IPS-15b (cell line): ENCODE data around the gene CACNG5.

ENCODE experiments used
- H3K27me3 ChIP-seq: one replicate; pipeline ENCODE4 v1.6.1; 2013; ENCODE audit warnings: low read length; ENCODE audit not compliant: control insufficient read depth, insufficient read depth
- H3K36me3 ChIP-seq: one replicate; pipeline ENCODE4 v1.6.1; 2013; ENCODE audit warnings: low read length; ENCODE audit not compliant: control insufficient read depth, insufficient read depth
- H3K4me1 ChIP-seq: one replicate; pipeline ENCODE4 v1.6.1; 2013; ENCODE audit warnings: mild to moderate bottlenecking, low read length; ENCODE audit not compliant: control insufficient read depth, insufficient read depth
- H3K4me3 ChIP-seq: one replicate; pipeline ENCODE4 v1.5.1; 2013; ENCODE audit warnings: low read depth, low read length
- H3K9ac ChIP-seq: one replicate; pipeline ENCODE4 v1.6.1; 2013; ENCODE audit warnings: low read depth, mild to moderate bottlenecking, low read length
- H3K9me3 ChIP-seq: one replicate; pipeline ENCODE4 v1.6.1; 2013; ENCODE audit warnings: mild to moderate bottlenecking, low read length; ENCODE audit not compliant: control insufficient read depth, insufficient read depth

Gene CACNG5

DNA sequence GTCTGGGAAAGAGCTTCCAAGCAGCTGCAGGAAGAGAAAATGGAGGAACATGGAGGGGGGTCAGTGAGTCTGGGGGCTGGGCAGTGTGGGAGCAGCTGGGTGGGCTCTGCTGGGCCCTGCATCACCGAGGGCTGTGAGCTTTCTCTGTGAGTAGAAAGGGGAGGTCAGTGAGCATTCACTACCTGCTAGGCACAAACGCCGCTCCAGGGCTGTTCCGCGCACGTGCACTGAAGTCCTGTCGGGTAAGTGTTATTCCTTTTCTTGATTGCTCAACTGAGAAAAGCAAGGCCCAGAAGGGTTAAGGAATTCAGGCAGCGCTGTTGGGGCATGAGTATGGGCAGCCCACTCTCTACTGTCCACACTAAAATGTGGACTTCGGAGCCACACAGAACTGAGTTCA, 4.7 kb downstream of the CACNG5 start:
- Histone ChIP-seq H3K27me3 (peaks cover 19% of the 10 kb centered on the region), H3K4me3 (no peak overlapping the region), H3K4me1 (no peaks in the 10 kb centered on the region), H3K36me3 (no peaks in the 10 kb centered on the region), H3K9me3 (no peaks in the 10 kb centered on the region), H3K9ac (no peak overlapping the region)

DNA sequence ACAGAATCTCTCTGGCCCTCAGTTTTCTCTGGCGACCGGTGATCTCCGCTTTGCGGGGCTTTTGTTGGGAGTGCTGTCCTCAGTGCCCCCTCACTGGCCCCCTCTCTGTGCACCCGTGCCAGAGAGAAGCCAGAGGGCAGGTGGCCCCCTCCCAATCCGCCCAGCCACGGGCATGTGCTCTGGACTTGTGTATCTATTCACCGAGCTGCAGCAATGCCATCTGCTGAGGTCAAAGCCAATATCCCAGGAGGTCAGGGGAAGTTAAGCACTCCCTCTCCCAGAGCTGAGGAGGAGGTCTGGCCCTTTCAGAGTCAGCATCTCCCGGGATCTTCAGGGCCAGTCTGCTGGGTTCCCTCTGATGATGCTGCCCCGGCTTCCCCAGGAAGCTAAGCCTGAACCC, 5.1 kb downstream of the CACNG5 start:
- Histone ChIP-seq H3K9ac (no peak overlapping the region), H3K36me3 (no peaks in the 10 kb centered on the region), H3K4me3 (no peak overlapping the region), H3K27me3 (peaks cover 18% of the 10 kb centered on the region), H3K9me3 (no peaks in the 10 kb centered on the region), H3K4me1 (no peaks in the 10 kb centered on the region)

DNA sequence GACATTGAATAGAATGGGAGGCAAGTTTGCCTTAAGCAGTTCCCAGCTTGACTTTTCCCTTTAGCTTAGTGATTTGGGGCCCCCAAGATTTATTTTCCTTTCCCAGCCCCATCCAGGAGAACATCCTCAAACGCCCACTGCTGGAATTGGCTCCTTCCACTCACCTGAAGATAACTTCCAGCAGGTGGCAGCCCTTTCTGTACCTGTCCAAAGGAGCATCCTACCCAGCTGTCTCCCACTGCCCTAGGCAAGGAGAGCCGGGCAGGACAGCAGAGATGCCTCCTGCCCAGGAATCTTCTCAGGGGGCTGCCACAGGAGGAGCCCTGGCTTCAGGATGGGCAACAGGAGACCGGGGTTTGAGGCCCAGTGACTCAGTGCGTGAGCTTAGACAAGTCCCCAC, 6.4 kb downstream of the CACNG5 start:
- Histone ChIP-seq H3K9ac (no peak overlapping the region), H3K4me1 (no peaks in the 10 kb centered on the region), H3K9me3 (no peaks in the 10 kb centered on the region), H3K27me3 (peaks cover 5% of the 10 kb centered on the region), H3K36me3 (no peaks in the 10 kb centered on the region), H3K4me3 (no peak overlapping the region)

DNA sequence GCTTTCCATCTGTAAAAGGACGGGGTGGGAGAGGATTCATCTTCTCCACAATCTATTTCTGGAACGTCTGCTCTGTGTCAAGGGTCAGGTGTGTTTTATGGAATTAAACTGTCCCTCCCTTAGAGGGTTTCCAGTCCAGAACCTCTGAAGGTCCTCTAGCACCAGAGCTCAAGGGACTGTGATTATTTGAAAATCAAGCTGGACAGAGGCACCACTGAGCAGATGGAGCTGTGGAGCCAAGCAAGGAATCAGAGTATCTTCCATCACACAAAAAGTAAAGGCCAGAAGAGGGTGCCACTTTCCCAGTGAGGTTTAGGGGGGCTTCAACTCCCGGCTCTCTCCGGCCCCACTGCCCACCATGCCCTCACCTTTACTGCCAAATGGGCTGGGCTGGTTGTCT, 6.8 kb downstream of the CACNG5 start:
- H3K4me1 ChIP-seq: no peaks in the 10 kb centered on the region
- peaks cover 3% of the 10 kb centered on the region for H3K27me3 ChIP-seq
- H3K9me3 ChIP-seq: no peaks in the 10 kb centered on the region
- H3K9ac ChIP-seq: no peak overlapping the region
- H3K36me3 ChIP-seq: no peaks in the 10 kb centered on the region
- H3K4me3 ChIP-seq: no peak overlapping the region

DNA sequence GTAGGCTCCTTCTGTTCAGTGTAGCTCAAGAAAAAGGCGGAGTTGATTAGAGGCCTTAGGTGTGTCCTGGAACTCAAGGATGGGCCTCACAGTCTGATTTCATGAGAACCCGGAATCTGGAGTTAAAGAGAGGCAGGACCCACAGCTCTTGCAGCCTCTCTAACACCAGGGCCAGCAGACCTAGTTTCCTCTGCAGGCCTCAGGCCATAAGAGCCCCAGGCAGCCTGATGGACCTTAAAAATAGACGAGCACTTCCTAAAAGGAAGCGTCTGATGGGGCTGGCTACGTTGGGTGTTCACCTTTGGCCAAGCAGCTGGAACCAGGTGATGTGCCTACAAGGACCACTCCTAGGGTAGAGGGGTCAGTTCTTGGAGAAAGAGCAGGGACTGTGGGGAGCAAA, 7.6 kb downstream of the CACNG5 start:
- no peaks in the 10 kb centered on the region for H3K4me1 ChIP-seq
- H3K9me3 ChIP-seq: no peaks in the 10 kb centered on the region
- H3K9ac ChIP-seq: no peak overlapping the region
- H3K36me3 ChIP-seq: no peaks in the 10 kb centered on the region
- H3K4me3 ChIP-seq: no peak overlapping the region
- H3K27me3 ChIP-seq: no peaks in the 10 kb centered on the region

DNA sequence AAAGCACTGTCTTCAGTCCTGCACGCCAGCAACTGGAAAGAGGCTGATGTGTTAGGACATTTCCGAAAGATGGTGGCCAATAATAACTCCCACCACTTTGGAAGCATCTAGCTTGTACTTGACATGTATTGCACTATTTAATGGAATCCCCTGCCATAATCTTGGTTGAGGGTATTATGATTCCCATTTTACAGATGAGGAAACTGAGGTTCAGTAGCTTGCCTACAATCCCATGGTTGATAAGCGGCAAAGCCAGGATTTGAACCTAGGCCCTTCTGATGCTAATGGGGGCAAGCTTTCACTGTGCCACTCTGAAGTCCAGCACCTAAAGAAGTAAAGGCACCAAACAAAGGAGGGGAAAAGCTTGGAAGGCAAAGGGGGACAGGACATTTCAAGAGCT, 8.0 kb downstream of the CACNG5 start:
- no peaks in the 10 kb centered on the region for H3K9me3 ChIP-seq
- H3K36me3 ChIP-seq: no peaks in the 10 kb centered on the region
- H3K4me3 ChIP-seq: no peak overlapping the region
- H3K27me3 ChIP-seq: no peaks in the 10 kb centered on the region
- H3K4me1 ChIP-seq: no peaks in the 10 kb centered on the region
- H3K9ac ChIP-seq: no peak overlapping the region

DNA sequence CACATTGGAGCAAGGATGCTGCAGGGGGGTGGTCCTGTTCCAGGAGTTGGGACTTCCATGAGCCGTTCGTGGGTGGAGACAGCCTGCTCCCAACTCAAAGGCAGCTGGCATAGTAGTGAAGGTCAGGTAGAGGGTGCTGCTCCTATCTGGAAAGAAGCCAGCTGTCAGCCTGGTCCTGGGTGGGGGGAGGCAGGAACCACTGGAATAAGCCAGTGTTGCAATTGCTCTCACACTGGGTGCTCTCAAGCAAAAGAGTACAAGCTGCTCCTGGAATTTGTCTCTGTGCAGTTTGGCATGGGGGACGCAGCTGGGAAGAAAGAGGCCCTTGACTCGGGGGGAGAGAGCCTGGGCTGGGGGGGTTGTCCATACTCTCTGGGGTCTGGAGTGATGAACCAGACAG, 8.7 kb downstream of the CACNG5 start:
- H3K4me3 ChIP-seq: no peak overlapping the region

DNA sequence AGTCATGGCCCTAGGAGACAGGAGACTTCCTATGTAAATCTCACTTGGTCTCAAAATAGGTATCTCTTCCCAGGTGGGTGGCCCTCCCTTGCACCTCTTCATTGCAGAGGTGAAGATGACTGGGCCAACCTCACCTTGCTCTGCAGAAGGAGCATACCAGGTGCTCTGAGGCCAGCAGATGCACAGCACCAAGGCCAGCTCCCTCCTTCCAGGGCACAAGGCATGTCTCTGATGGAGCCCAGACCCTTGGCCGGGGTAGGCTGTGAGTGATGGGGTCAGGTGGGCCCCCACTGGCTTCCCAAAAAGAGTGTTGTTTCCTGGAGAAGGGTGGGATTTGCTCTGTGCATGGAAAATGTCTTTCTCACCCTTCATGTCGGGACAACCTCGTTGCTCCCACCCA, 12.8 kb downstream of the CACNG5 start:
- no peak overlapping the region for H3K4me3 ChIP-seq
- H3K27me3 ChIP-seq: no peaks in the 10 kb centered on the region
- no peaks in the 10 kb centered on the region for H3K36me3 ChIP-seq
- no peak overlapping the region for H3K9ac ChIP-seq
- H3K4me1 ChIP-seq: no peaks in the 10 kb centered on the region
- no peaks in the 10 kb centered on the region for H3K9me3 ChIP-seq

More for the DNA sequence above, 8.7 kb downstream of the CACNG5 start:
- Histone ChIP-seq H3K4me1 (no peaks in the 10 kb centered on the region), H3K27me3 (no peaks in the 10 kb centered on the region), H3K9me3 (no peaks in the 10 kb centered on the region), H3K9ac (no peak overlapping the region), H3K36me3 (no peaks in the 10 kb centered on the region)

DNA sequence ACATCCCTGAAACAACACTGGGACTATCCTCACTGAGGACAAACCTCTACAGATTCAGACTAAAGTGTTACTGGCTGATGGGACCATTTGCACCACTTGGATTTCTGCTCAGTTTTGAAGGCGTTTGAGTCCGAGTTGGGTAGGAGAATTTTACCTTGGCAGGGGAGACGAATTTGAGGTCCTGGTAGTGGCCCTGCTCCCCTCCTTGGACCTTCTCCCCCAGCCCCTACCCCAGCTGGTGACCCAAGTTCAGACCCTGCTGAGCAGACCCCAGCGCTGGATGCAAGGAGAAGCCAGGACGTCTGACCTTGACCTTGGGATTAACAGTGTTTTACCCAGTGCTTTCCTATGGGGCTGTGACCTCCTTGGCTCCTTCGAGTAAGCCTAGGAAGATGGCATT, 13.6 kb downstream of the CACNG5 start:
- Histone ChIP-seq H3K27me3 (no peaks in the 10 kb centered on the region), H3K9me3 (no peaks in the 10 kb centered on the region), H3K4me1 (no peaks in the 10 kb centered on the region)

DNA sequence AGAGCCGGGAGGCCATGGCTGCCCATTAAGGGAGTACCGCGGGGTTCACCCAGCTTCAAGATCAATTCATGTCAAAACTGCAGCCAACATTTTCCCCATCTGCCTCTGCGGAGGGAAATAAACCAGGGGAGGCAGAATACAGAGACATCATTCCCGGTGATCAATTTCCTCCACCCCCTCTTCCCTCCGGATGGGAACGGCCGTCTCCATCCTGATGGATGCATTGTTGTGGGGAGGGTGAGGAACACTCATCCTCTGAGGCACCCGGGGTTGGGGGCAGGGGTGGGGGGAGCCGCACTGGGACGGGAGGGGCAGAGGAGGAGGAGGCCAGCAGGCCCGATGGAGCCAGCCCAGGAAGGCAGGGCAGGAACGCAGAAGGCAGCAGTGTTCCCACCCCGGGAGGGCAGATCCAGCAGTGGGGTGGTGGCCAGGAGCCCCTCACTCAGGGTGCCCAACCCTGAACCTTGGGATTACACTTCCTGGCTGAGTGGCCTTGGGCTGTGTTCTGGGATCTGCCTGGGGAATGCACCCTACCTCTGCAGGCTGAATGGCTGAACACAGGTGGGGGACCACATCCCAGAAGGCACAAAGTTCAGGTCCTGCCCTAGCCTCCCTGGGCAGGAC, 14.2 kb downstream of the CACNG5 start:
- no peak overlapping the region for H3K9ac ChIP-seq
- H3K36me3 ChIP-seq: no peaks in the 10 kb centered on the region
- H3K9me3 ChIP-seq: no peaks in the 10 kb centered on the region
- no peaks in the 10 kb centered on the region for H3K27me3 ChIP-seq
- no peaks in the 10 kb centered on the region for H3K4me1 ChIP-seq
- H3K4me3 ChIP-seq: no peak overlapping the region

More for the DNA sequence above, 13.6 kb downstream of the CACNG5 start:
- no peak overlapping the region for H3K9ac ChIP-seq
- H3K4me3 ChIP-seq: no peak overlapping the region
- no peaks in the 10 kb centered on the region for H3K36me3 ChIP-seq

DNA sequence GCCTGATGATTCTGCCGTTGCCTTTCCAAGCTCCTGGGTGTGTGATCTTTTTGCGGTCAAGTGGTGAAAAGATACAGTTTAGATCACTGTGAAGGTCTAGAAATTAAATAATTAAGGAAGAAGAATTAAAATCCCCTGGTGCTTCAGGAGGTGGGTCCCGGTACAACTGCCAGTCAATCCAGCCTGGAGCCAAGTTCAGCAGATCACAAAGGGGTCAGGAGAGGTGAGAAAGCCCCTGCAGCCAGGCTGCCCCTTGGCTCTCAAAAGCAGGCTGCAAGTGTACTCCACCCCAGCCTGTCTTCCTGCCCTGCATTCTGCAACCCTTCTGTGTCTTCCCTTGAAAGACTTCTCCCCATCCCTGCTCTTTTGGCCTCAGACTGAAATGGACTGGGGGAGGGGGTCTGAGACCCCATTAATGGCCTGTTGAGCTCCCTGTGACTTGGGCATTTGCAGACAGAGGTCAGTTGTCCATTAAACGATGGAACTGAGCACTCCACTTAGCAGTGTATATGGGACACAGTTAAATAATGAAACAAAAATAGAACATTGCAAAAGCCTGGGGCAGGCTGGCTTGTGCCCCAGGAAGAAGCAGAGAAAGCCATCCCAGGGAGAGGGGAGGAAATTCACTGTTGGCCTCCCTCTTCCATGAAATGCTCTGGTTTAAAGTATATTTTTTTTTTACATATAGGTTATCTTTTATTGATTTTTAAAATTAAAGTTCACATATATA, 15.1 kb downstream of the CACNG5 start:
- H3K27me3 ChIP-seq: no peaks in the 10 kb centered on the region
- H3K9ac ChIP-seq: no peak overlapping the region
- no peaks in the 10 kb centered on the region for H3K36me3 ChIP-seq
- H3K4me3 ChIP-seq: no peak overlapping the region
- no peaks in the 10 kb centered on the region for H3K9me3 ChIP-seq
- H3K4me1 ChIP-seq: no peaks in the 10 kb centered on the region

DNA sequence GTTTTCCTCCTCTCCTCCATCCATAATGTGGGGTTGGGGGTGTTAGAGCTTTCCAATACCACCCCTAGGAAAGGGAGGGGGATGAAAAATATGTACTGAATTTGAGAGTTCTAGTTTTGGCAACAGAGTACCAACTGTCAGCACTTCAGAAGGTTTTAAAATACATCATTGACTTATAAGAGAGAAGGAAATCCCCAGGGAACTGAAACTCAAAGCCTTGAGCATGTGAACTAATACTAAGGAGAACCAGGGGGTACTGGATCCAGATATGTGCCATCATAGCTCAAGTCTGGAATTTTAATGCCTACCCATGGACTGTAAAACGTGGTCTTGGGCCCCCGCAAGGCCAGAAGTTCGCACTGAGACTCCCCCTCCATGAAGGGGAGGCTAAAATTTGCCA, 15.8 kb downstream of the CACNG5 start:
- H3K4me1 ChIP-seq: no peaks in the 10 kb centered on the region
- no peak overlapping the region for H3K9ac ChIP-seq
- no peaks in the 10 kb centered on the region for H3K27me3 ChIP-seq
- H3K4me3 ChIP-seq: no peak overlapping the region
- no peaks in the 10 kb centered on the region for H3K9me3 ChIP-seq
- no peaks in the 10 kb centered on the region for H3K36me3 ChIP-seq
